HG03439 (cell line): ENCODE data around the gene CDC25A.
A peak's percentile ranks its signal among the peaks of the same experiment; 100 is the strongest.

Experiments
- ATAC-seq: cut with Tn5 transposase; IDR thresholded peaks from one replicate; pipeline ENCODE4 v1.9.1; 2021; ENCODE audit warnings: mild to moderate bottlenecking, moderate library complexity; ENCODE audit not compliant: unreplicated experiment

Gene CDC25A

GRCh38 chr3:48112108-48112791 lies 76.0 kb downstream of the CDC25A start:
- peak; percentile 89 for ATAC-seq

DNA sequence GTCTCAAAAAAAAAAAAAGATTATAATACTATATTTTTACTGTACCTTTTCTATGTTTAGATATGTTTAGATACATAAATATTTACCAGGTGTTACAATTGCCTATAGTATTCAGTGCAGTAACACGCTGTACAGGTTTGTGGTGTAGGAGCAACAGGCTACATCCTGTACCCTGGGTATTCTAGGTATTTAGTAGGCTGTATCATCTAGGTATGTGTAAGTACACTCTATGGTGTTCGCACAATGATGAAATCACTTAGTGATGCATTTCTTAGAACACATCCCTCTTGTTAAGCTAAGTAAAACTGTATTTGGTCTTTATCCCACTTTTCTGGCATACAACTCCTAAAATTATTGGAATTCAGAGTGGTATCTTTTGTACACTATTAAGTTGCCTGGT lies 77.8 kb downstream of the CDC25A start:
- no peak for ATAC-seq

DNA sequence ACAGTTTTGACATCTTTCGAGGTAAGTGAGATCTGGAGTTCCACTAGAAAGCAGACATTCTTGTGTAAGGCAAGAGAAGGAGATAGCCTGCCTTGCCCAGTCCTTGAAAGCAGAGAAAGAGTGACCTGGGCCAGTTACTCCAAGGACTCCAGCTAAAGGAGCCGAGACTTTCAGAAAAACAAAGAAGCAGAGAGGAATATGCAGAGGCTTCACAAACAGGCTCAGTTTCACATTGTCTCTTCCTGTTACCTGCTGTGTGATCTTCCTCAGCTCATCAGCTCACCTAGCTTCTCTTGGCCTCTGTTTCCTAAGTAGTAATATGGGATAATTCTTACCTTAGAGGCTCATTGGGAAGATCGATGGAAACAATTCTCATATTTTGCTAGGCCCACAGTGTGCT lies 81.0 kb downstream of the CDC25A start:
- ATAC-seq, result no peak
